ENCODE data around the gene OLFML3.

Gene OLFML3

DNA sequence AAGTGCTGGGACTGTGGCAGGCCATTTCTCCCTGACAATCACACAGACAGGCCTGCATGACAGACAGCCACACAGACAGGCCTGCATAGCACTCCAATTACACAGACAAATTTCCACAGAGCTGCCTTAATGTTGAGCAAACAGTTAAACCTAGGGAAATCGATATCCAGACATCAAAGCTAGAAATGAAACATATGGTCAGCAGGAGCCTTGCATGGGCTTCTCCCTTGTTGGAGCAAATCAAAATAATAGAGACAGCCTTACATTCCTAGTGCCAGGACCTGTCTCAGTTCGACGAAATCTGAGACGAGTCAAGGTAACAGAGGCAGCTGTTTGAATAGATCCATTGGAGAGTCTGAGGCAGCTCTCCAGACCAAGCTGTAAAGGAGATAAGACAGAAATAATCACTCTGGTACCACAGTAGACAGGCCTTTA is 42.4 kb downstream of the OLFML3 start:
- TF ChIP-seq POLR2AphosphoS5 (IDR thresholded peaks at IDR 0.05; ENCODE audit: low read depth) (no peak), GABPA (IDR thresholded peaks at IDR 0.05; ENCODE audit: low read depth) (no peak), SPI1 (IDR thresholded peaks at IDR 0.05; ENCODE audit: borderline replicate concordance, low read depth) (no peak)
- TF ChIP-seq, protein P1, sequence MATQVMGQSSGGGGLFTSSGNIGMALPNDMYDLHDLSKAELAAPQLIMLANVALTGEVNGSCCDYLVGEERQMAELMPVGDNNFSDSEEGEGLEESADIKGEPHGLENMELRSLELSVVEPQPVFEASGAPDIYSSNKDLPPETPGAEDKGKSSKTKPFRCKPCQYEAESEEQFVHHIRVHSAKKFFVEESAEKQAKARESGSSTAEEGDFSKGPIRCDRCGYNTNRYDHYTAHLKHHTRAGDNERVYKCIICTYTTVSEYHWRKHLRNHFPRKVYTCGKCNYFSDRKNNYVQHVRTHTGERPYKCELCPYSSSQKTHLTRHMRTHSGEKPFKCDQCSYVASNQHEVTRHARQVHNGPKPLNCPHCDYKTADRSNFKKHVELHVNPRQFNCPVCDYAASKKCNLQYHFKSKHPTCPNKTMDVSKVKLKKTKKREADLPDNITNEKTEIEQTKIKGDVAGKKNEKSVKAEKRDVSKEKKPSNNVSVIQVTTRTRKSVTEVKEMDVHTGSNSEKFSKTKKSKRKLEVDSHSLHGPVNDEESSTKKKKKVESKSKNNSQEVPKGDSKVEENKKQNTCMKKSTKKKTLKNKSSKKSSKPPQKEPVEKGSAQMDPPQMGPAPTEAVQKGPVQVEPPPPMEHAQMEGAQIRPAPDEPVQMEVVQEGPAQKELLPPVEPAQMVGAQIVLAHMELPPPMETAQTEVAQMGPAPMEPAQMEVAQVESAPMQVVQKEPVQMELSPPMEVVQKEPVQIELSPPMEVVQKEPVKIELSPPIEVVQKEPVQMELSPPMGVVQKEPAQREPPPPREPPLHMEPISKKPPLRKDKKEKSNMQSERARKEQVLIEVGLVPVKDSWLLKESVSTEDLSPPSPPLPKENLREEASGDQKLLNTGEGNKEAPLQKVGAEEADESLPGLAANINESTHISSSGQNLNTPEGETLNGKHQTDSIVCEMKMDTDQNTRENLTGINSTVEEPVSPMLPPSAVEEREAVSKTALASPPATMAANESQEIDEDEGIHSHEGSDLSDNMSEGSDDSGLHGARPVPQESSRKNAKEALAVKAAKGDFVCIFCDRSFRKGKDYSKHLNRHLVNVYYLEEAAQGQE (IDR thresholded peaks at IDR 0.05; ENCODE audit: insufficient replicate concordance, low read depth): no peak
- TF ChIP-seq, protein P2, sequence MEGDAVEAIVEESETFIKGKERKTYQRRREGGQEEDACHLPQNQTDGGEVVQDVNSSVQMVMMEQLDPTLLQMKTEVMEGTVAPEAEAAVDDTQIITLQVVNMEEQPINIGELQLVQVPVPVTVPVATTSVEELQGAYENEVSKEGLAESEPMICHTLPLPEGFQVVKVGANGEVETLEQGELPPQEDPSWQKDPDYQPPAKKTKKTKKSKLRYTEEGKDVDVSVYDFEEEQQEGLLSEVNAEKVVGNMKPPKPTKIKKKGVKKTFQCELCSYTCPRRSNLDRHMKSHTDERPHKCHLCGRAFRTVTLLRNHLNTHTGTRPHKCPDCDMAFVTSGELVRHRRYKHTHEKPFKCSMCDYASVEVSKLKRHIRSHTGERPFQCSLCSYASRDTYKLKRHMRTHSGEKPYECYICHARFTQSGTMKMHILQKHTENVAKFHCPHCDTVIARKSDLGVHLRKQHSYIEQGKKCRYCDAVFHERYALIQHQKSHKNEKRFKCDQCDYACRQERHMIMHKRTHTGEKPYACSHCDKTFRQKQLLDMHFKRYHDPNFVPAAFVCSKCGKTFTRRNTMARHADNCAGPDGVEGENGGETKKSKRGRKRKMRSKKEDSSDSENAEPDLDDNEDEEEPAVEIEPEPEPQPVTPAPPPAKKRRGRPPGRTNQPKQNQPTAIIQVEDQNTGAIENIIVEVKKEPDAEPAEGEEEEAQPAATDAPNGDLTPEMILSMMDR (IDR thresholded peaks at IDR 0.05; ENCODE audit: insufficient read depth, low read length): no peak
- no peak overlapping the region for H3K27ac ChIP-seq (replicated peaks)
- H3K4me3 ChIP-seq (replicated peaks; ENCODE audit: insufficient read depth, low read length): no peak overlapping the region
- DNase-seq (ENCODE audit: low read depth in 1 of 2, low spot score in 1 of 2): no peak
- no peaks in the 10 kb centered on the region for H3K27me3 ChIP-seq (ENCODE audit: insufficient read depth, poor library complexity, severe bottlenecking)

DNA sequence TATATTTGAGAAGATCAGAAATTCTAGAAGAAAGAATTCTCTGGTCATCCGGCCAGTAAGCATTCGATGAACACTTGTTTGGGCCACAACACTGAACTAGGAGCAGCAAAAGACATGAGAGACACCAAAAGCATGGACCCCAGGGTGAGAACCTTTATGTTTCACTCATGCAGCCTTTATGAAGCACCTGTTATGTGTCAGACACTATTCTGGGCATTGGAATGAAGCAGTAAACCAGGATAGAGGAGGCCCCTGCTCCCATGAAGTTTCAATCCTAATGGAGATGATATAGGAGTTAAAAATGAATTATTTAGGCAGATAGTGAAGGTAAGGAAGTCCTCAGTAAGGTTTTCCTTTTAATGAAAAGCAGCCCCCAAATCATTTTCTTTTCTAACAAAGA is 43.6 kb downstream of the OLFML3 start:
- no peaks in the 10 kb centered on the region for H3K27me3 ChIP-seq (ENCODE audit: insufficient read depth, poor library complexity, severe bottlenecking)
- no peak overlapping the region for H3K4me3 ChIP-seq (replicated peaks; ENCODE audit: insufficient read depth, low read length)
- TF ChIP-seq GABPA (IDR thresholded peaks at IDR 0.05; ENCODE audit: low read depth) (no peak), SPI1 (IDR thresholded peaks at IDR 0.05; ENCODE audit: borderline replicate concordance, low read depth) (no peak), POLR2AphosphoS5 (IDR thresholded peaks at IDR 0.05; ENCODE audit: low read depth) (no peak)
- TF ChIP-seq, protein P2 (IDR thresholded peaks at IDR 0.05; ENCODE audit: insufficient read depth, low read length): no peak
- TF ChIP-seq, protein P1 (IDR thresholded peaks at IDR 0.05; ENCODE audit: insufficient replicate concordance, low read depth): no peak
- no peak overlapping the region for H3K27ac ChIP-seq (replicated peaks)
- no peak for DNase-seq (ENCODE audit: low read depth in 1 of 2, low spot score in 1 of 2)

DNA sequence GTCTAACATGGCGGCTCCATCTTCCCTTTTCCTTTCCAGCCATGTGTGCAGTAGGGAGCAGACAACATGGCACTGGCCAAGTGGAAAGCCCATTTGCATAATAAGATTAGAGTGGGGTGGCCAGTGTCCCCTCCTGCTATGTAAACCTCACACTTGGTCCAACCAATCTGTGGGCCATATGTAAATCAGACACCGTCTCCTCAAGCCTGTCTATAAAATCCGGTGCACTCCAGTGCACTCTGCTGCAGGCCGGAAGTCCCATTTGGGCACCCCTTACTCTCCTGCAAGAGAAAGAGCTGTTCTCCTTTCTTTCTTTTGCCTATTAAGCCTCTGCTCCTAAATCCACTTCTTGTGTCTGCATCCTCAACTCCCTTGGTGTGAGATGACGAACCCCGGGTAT is 44.1 kb downstream of the OLFML3 start:
- TF ChIP-seq, protein P2 (IDR thresholded peaks at IDR 0.05; ENCODE audit: insufficient read depth, low read length): no peak
- no peak for TF ChIP-seq POLR2AphosphoS5 (IDR thresholded peaks at IDR 0.05; ENCODE audit: low read depth)
- TF ChIP-seq SPI1 (IDR thresholded peaks at IDR 0.05; ENCODE audit: borderline replicate concordance, low read depth): no peak
- TF ChIP-seq, protein P1 (IDR thresholded peaks at IDR 0.05; ENCODE audit: insufficient replicate concordance, low read depth): no peak
- no peak for TF ChIP-seq GABPA (IDR thresholded peaks at IDR 0.05; ENCODE audit: low read depth)
- Histone ChIP-seq H3K27ac (replicated peaks) (no peak overlapping the region), H3K27me3 (ENCODE audit: insufficient read depth, poor library complexity, severe bottlenecking) (no peaks in the 10 kb centered on the region)

More for the DNA sequence above, 44.1 kb downstream of the OLFML3 start:
- no peak overlapping the region for H3K4me3 ChIP-seq (replicated peaks; ENCODE audit: insufficient read depth, low read length)
- no peak for DNase-seq (ENCODE audit: low read depth in 1 of 2, low spot score in 1 of 2)

Measured in HL-60 (cell line).